Measurements from ENCODE around the gene SOX1. TPM values are rescaled to one million over a fixed set of nuclear protein-coding genes. Genes with fewer than 3 reads are reported as not detected.

Gene SOX1
- total and polyA plus RNA-seq, 9 of the 15 experiments (the other 6 are each of a cell fraction or from before 2014, with no cell fraction given), result not detected

DNA sequence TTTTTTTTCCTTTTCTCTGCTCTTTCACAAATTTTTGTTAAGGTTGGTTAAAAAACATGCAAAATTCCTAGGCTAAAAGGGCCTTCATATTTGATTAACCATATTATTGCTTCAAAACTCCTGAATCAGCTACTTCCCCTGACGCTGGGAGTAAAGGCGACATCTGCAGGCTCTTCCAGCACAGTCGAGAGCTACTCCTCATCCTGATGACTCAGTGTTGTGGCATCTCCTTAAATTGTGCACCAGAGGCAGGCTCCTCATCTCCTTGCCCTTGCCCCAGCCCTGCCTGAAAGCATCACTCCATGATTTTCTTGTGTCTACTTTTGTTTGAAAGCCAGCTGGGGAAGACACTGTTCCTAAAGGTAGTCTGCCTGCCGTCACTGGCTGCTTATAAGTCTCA, 24.5 kb upstream of the SOX1 start:
- CTCF ChIA-PET (ENCODE audit: low intra/inter-chr PET ratio), result no interaction called here
- H3K9ac ChIP-seq (ENCODE audit: insufficient read depth in 1 of 2, low read depth in 2 of 2, low read length in 2 of 2), result no peak overlapping the region
- intact Hi-C loops (cut with micrococcal nuclease) (no loop called here), in situ Hi-C loops (cut with MboI) (no loop called here)
- H3K27ac ChIP-seq (ENCODE audit: extremely low read depth, low read depth, low read length), result no peak overlapping the region
- no peak for ATAC-seq
- no peaks in the 10 kb centered on the region for H3K9me1 ChIP-seq (ENCODE audit: control insufficient read depth, insufficient read depth, low read length)
- POLR2A ChIA-PET, result no interaction called here
- peaks cover 0 to 6% of the 10 kb centered on the region in 2 experiments; a peak in 1 of 5 replicates for H3K27me3 ChIP-seq (ENCODE audit: control insufficient read depth in 2 of 2, insufficient read depth in 2 of 2, low read length in 2 of 2)
- no peaks in the 10 kb centered on the region for H3K4me1 ChIP-seq (replicated peaks in 1 of 2; ENCODE audit: control insufficient read depth in 2 of 2, insufficient read depth in 2 of 2, low read length in 2 of 2)
- no TSS peak for BruUV-seq (replicated peaks)
- TF ChIP-seq, protein P1, sequence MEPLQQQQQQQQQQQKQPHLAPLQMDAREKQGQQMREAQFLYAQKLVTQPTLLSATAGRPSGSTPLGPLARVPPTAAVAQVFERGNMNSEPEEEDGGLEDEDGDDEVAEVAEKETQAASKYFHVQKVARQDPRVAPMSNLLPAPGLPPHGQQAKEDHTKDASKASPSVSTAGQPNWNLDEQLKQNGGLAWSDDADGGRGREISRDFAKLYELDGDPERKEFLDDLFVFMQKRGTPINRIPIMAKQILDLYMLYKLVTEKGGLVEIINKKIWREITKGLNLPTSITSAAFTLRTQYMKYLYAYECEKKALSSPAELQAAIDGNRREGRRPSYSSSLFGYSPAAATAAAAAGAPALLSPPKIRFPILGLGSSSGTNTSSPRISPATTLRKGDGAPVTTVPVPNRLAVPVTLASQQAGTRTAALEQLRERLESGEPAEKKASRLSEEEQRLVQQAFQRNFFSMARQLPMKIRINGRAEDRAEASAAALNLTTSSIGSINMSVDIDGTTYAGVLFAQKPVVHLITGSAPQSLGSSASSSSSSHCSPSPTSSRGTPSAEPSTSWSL (CRISPR knock-in tag; IDR thresholded peaks at IDR 0.05; ENCODE audit: borderline replicate concordance), result no peak
- TF ChIP-seq SPI1 (IDR thresholded peaks at IDR 0.05; ENCODE audit: borderline replicate concordance, low read depth, low read length) (no peak), COPS2 (conservative IDR thresholded peaks at IDR 0.05) (no peak), ZNF75A (CRISPR knock-in tag; IDR thresholded peaks at IDR 0.05) (no peak), HSF4 (CRISPR knock-in tag; IDR thresholded peaks at IDR 0.05; ENCODE audit: borderline replicate concordance) (no peak)
- TF ChIP-seq, protein P2, sequence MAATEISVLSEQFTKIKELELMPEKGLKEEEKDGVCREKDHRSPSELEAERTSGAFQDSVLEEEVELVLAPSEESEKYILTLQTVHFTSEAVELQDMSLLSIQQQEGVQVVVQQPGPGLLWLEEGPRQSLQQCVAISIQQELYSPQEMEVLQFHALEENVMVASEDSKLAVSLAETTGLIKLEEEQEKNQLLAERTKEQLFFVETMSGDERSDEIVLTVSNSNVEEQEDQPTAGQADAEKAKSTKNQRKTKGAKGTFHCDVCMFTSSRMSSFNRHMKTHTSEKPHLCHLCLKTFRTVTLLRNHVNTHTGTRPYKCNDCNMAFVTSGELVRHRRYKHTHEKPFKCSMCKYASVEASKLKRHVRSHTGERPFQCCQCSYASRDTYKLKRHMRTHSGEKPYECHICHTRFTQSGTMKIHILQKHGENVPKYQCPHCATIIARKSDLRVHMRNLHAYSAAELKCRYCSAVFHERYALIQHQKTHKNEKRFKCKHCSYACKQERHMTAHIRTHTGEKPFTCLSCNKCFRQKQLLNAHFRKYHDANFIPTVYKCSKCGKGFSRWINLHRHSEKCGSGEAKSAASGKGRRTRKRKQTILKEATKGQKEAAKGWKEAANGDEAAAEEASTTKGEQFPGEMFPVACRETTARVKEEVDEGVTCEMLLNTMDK (IDR thresholded peaks at IDR 0.05; ENCODE audit: borderline replicate concordance, insufficient read depth, low read depth, low read length, poor library complexity, severe bottlenecking), result no peak
- no peaks in the 10 kb centered on the region for H3K79me2 ChIP-seq (ENCODE audit: control insufficient read depth, insufficient read depth, low read length)
- H3K9me3 ChIP-seq (replicated peaks; ENCODE audit: control insufficient read depth, insufficient read depth, low read depth, low read length), result no peaks in the 10 kb centered on the region
- DNase-seq (ENCODE audit: extremely low read depth in 1 of 4, low spot score in 3 of 4), result no peak
- no peak overlapping the region for H3K4me2 ChIP-seq (ENCODE audit: insufficient read depth, low read length)
- no peaks in the 10 kb centered on the region for H4K20me1 ChIP-seq (replicated peaks; ENCODE audit: control insufficient read depth, insufficient read depth, low read length)
- H3K4me3 ChIP-seq, result no peak overlapping the region
- no peaks in the 10 kb centered on the region for H3K36me3 ChIP-seq (ENCODE audit: control insufficient read depth, insufficient read depth, low read length)
- 0% methylated on average over 4 of the region's 4 CpGs for WGBS (ENCODE audit: insufficient coverage, low coverage, missing lambda C conversion rate)
- no peak overlapping the region for H2AFZ ChIP-seq (ENCODE audit: low read depth, low read length)
- no peak for FAIRE-seq

All from K562 (cell line).